Heart right ventricle (tissue), 16 donors: ENCODE measurements around the gene FRMD3. TPM values are rescaled to one million over a fixed set of nuclear protein-coding genes. Genes with fewer than 3 reads are reported as not detected.

Source experiments
- ATAC-seq, 8 donors: fragments of 200-7000 bp; cut with Tn5 transposase; one replicate each; pipeline ENCODE4 v1.9.1; 2020; ENCODE audit warnings: mild to moderate bottlenecking in 8 of 8, moderate library complexity in 8 of 8, moderate number of reproducible peaks in 1 of 8
- DNase-seq, 2 donors: peaks; one replicate each; pipeline ENCODE4 v3.0.0-alpha.2; 2020
- H3K27ac ChIP-seq, 10 donors: fragments of 200-600 bp; sonication (generic) in 2 of 10; one replicate each; pipeline versions ENCODE4 v1.5.0 to v1.8.0; 2020 to 2022; ENCODE audit warnings: mild to moderate bottlenecking in 3 of 10
- H3K27me3 ChIP-seq, 7 donors: fragments of 200-600 bp; one replicate each; pipeline ENCODE4 v1.8.0; 2021 to 2022; ENCODE audit warnings: mild to moderate bottlenecking in 2 of 7
- H3K36me3 ChIP-seq, 9 donors: fragments of 200-600 bp; sonication (generic) in 1 of 9; one replicate each; pipeline versions ENCODE4 v1.5.0 to v1.8.0; 2020 to 2022; ENCODE audit warnings: mild to moderate bottlenecking in 2 of 9
- H3K4me1 ChIP-seq, 9 donors: fragments of 200-600 bp; sonication (generic) in 1 of 9; one replicate each; pipeline versions ENCODE4 v1.5.0 to v1.8.0; 2020 to 2022; ENCODE audit warnings: mild to moderate bottlenecking in 4 of 9
- H3K4me3 ChIP-seq, 10 donors: fragments of 200-600 bp; sonication (generic) in 2 of 10; one replicate each; pipeline versions ENCODE4 v1.5.0 to v1.8.0; 2020 to 2022; ENCODE audit warnings: mild to moderate bottlenecking in 7 of 10, moderate library complexity in 2 of 10
- H3K9me3 ChIP-seq, 11 donors: fragments of 200-600 bp in 10 of 11; sonication (generic) in 2 of 11; one replicate each; pipeline versions ENCODE4 v1.5.0 to v1.8.0; 2013 to 2022; ENCODE audit warnings: mild to moderate bottlenecking in 2 of 11, control low read depth in 1 of 11, moderate library complexity in 1 of 11
- CTCF ChIP-seq, 9 donors: fragments of 200-600 bp; sonication (generic) in 2 of 9; IDR thresholded peaks; one replicate each; pipeline versions ENCODE4 v1.5.0 to v1.8.0; 2021 to 2022; ENCODE audit warnings: antibody characterized with exemption in 9 of 9, mild to moderate bottlenecking in 5 of 9, moderate library complexity in 1 of 9
- WGBS, 2 donors: extraction: QIAGEN DNeasy Blood & Tissue Kit; methylation state at CpG; one replicate each; pipeline ENCODE4 v1.1.7; 2013; ENCODE audit warnings: inconsistent platforms in 1 of 2; 5-methylcytosine and 5-hydroxymethylcytosine counted together
- intact Hi-C, 10 donors: fragments of 100-400 bp; cut with DNase I; formaldehyde crosslinking; loops; one replicate each; pipeline versions ENCODE4 v1.11.1 to v1.14.2; 2022
- polyA plus RNA-seq, 2 donors: library from polyadenylated mRNA; stranded (reverse); fragments of 200-250 nt; gene quantifications; one replicate each; pipeline ENCODE4 v1.2.3, GENCODE V29; 2013
- total RNA-seq, 10 donors: library from RNA; stranded (reverse); fragmentation: NEBNext Ultra II Directional in 3 of 10; extraction: Animal tissue kit (Norgen Biotek cat#: 25700) in 3 of 10; gene quantifications; one replicate each; pipeline versions ENCODE4 v1.2.1 to v1.2.4, GENCODE V29; 2021 to 2023
- donor health status: Arrhythmogenic right ventricular cardiomyopathy.
- donor health status: ischemic (EF 13 %, LVEDD 7.1; RV severe dilation, severe dysfunction).
- donor health status: healthy with polysubstance abuse.
- donor health status: DM: no; HTN: yes; CAD: no.
- donor health status: DM: no; HTN: no; CAD: no.
- donor health status: ischemic (EF 25% LVEDD 6.9; RV normal size, moderate dysfunction).
- donor health status: ischemic (EF 25% LVEDD 5.7; RV mildly dilated, moderate dysfunction).
- donor health status: healthy.
- donor health status: DM: yes; HTN: yes; CAD: no.
- donor health status: Ischemic cardiomyopathy.
- donor health status: ischemic (EF 35%, LVEDD 5.7; RV mildly dilated, moderate dysfunction).
- donor health status: nonischemic (EF 11% LVEDD 7.7; RV severe dilation, severe dysfunction).
- donor health status: DM: yes; HTN: yes; CAD: no.
- donor health status: PGD.
- donor health status: ischemic (EF 29% LVEDD 5.4; RV normal size, mild dysfunction).
- donor health status: nonischemic (EF 23%, LVEDD 6.1; RV moderate dilation, normal function).

FRMD3 gene
- total and polyA plus RNA-seq, 12 donors, result 23.1 to 145 (median 98.8) TPM

GRCh38 chr9:83296123-83296522, 242.1 kb downstream of the FRMD3 start:
- no peaks in the 10 kb centered on the region for H3K27me3 ChIP-seq
- TF ChIP-seq CTCF (IDR thresholded peaks at IDR 0.05), result no peak
- intact Hi-C loops, result no loop called here
- ATAC-seq (no peak), DNase-seq (no peak)
- 61 to 94% methylated on average over 2 of the region's 2 CpGs for WGBS, 2 donors
- H3K4me3 ChIP-seq, result no peak overlapping the region
- peaks cover 0 to 6% (median 0%) of the 10 kb centered on the region in 9 donors for H3K4me1 ChIP-seq
- H3K27ac ChIP-seq, result no peak overlapping the region
- H3K9me3 ChIP-seq, result no peaks in the 10 kb centered on the region
- H3K36me3 ChIP-seq, result peaks cover 0 to 26% (median 0%) of the 10 kb centered on the region in 9 donors

GRCh38 chr9:83294816-83295215, 243.4 kb downstream of the FRMD3 start:
- 86 to 87% methylated on average over 2 of the region's 2 CpGs for WGBS, 2 donors
- Histone ChIP-seq H3K27ac (no peak overlapping the region), H3K36me3 (peaks cover 0 to 31% (median 0%) of the 10 kb centered on the region in 9 donors), H3K9me3 (no peaks in the 10 kb centered on the region), H3K4me1 (peaks cover 0 to 6% (median 0%) of the 10 kb centered on the region in 9 donors), H3K27me3 (no peaks in the 10 kb centered on the region), H3K4me3 (no peak overlapping the region)
- no peak for DNase-seq
- no peak for TF ChIP-seq CTCF (IDR thresholded peaks at IDR 0.05)
- intact Hi-C loops, result no loop called here
- ATAC-seq, result no peak

GRCh38 chr9:83291196-83291595, 247.0 kb downstream of the FRMD3 start:
- Histone ChIP-seq H3K9me3 (no peaks in the 10 kb centered on the region), H3K4me3 (no peak overlapping the region), H3K27ac (no peak overlapping the region), H3K27me3 (no peaks in the 10 kb centered on the region), H3K36me3 (peaks cover 0 to 11% (median 0%) of the 10 kb centered on the region in 9 donors), H3K4me1 (peaks cover 0 to 6% (median 0%) of the 10 kb centered on the region in 9 donors)
- 90 to 100% methylated on average over 1 of the region's 1 CpG for WGBS, 2 donors
- ATAC-seq, result no peak
- intact Hi-C loops, result no loop called here
- TF ChIP-seq CTCF (IDR thresholded peaks at IDR 0.05), result no peak
- DNase-seq, result no peak

GRCh38 chr9:83290692-83291091, 247.5 kb downstream of the FRMD3 start:
- Histone ChIP-seq H3K27ac (no peak overlapping the region), H3K4me3 (no peak overlapping the region), H3K9me3 (no peaks in the 10 kb centered on the region), H3K36me3 (peaks cover 0 to 9% (median 0%) of the 10 kb centered on the region in 9 donors), H3K27me3 (no peaks in the 10 kb centered on the region), H3K4me1 (peaks cover 0 to 6% (median 0%) of the 10 kb centered on the region in 9 donors)
- 79 to 80% methylated on average over 5 of the region's 5 CpGs for WGBS, 2 donors
- DNase-seq (no peak), ATAC-seq (no peak)
- intact Hi-C loops, result no loop called here
- no peak for TF ChIP-seq CTCF (IDR thresholded peaks at IDR 0.05)
